ENCODE data around the gene SPTLC2. TPM values are rescaled to one million over a fixed set of nuclear protein-coding genes. Genes with fewer than 3 reads are reported as not detected.
"Not testable (repeated sequence)": the region's sequence is repeated elsewhere in the genome, so short reads cannot be mapped to it uniquely, and the experiment has no call there.

The SPTLC2 gene
- total RNA-seq, 2 donors from 2014 or later: 4.9 to 11.7 TPM

- ATAC-seq (no peak), DNase-seq (no peak)
- Histone ChIP-seq H3K27ac (peak overlapping the region in 1 of 4 donors; percentile 72), H3K9me3 (no peaks in the 10 kb centered on the region), H3K36me3 (replicated peaks in 1 of 2; ENCODE audit: insufficient read depth in 1 of 2, low read depth in 2 of 2) (no peaks in the 10 kb centered on the region), H3K4me1 (peaks cover 9% of the 10 kb centered on the region), H3K27me3 (no peaks in the 10 kb centered on the region), H3K4me3 (no peak overlapping the region)
- 73 to 79% methylated on average over 15 to 16 of the region's 16 CpGs for WGBS, 2 donors
- TF ChIP-seq CTCF (IDR thresholded peaks at IDR 0.05): no peak
- no peak for TF ChIP-seq POLR2A (IDR thresholded peaks at IDR 0.05)
- intact Hi-C loops (cut with DNase I): no loop called here
Measured at GRCh38 chr14:77640756-77641533, 24.5 kb upstream of the SPTLC2 start.

- intact Hi-C loops (cut with DNase I): no loop called here
- Histone ChIP-seq H3K9me3 (no peaks in the 10 kb centered on the region), H3K27me3 (no peaks in the 10 kb centered on the region), H3K27ac (no peak overlapping the region), H3K4me1 (peaks cover 9% of the 10 kb centered on the region), H3K36me3 (replicated peaks in 1 of 2; ENCODE audit: insufficient read depth in 1 of 2, low read depth in 2 of 2) (no peaks in the 10 kb centered on the region), H3K4me3 (no peak overlapping the region)
- no peak for DNase-seq
- no peak for ATAC-seq
- WGBS, 2 donors: 58 to 81% methylated on average over 2 of the region's 2 CpGs
- no peak for TF ChIP-seq CTCF (IDR thresholded peaks at IDR 0.05)
Measured at GRCh38 chr14:77638771-77639171, 22.3 kb upstream of the SPTLC2 start.

- intact Hi-C loops (cut with DNase I); H3K36me3 ChIP-seq (replicated peaks in 1 of 2; ENCODE audit: insufficient read depth in 1 of 2, low read depth in 2 of 2); H3K27me3 ChIP-seq; DNase-seq; H3K27ac ChIP-seq; ATAC-seq; H3K4me3 ChIP-seq; H3K9me3 ChIP-seq; H3K4me1 ChIP-seq: not testable (repeated sequence)
- 64 to 72% methylated on average over 4 of the region's 4 CpGs for WGBS, 2 donors
Measured at GRCh38 chr14:77635869-77636268, 19.4 kb upstream of the SPTLC2 start.

- H3K27ac ChIP-seq; intact Hi-C loops (cut with DNase I); H3K36me3 ChIP-seq (replicated peaks in 1 of 2; ENCODE audit: insufficient read depth in 1 of 2, low read depth in 2 of 2); H3K9me3 ChIP-seq; H3K27me3 ChIP-seq; DNase-seq; H3K4me1 ChIP-seq; ATAC-seq; H3K4me3 ChIP-seq: not testable (repeated sequence)
- 76 to 82% methylated on average over 8 of the region's 8 CpGs for whole genome bisulfite sequencing, 2 donors
Measured at GRCh38 chr14:77635466-77635865, 19.0 kb upstream of the SPTLC2 start.

GRCh38 chr14:77630111-77630510 lies 13.7 kb upstream of the SPTLC2 start:
- TF ChIP-seq CTCF (IDR thresholded peaks at IDR 0.05): no peak
- no peak for TF ChIP-seq POLR2A (IDR thresholded peaks at IDR 0.05)

GRCh38 chr14:77625360-77625759 lies 8.9 kb upstream of the SPTLC2 start:
- no peaks in the 10 kb centered on the region for H3K36me3 ChIP-seq (replicated peaks in 1 of 2; ENCODE audit: insufficient read depth in 1 of 2, low read depth in 2 of 2)
- 61 to 66% methylated on average over 3 of the region's 3 CpGs for WGBS, 2 donors
- intact Hi-C loops (cut with DNase I): no loop called here
- H3K9me3 ChIP-seq: no peaks in the 10 kb centered on the region
- H3K4me3 ChIP-seq: no peak overlapping the region
- TF ChIP-seq CTCF (IDR thresholded peaks at IDR 0.05): no peak
- TF ChIP-seq POLR2A (IDR thresholded peaks at IDR 0.05): no peak
- no peaks in the 10 kb centered on the region for H3K4me1 ChIP-seq
- ATAC-seq (no peak), DNase-seq (no peak)
- no peak overlapping the region for H3K27ac ChIP-seq
- no peaks in the 10 kb centered on the region for H3K27me3 ChIP-seq

More at GRCh38 chr14:77630111-77630510, 13.7 kb upstream of the SPTLC2 start:
- no peak for ATAC-seq
- Histone ChIP-seq H3K9me3 (no peaks in the 10 kb centered on the region), H3K4me3 (no peak overlapping the region), H3K36me3 (replicated peaks in 1 of 2; ENCODE audit: insufficient read depth in 1 of 2, low read depth in 2 of 2) (no peaks in the 10 kb centered on the region), H3K27me3 (no peaks in the 10 kb centered on the region), H3K4me1 (no peaks in the 10 kb centered on the region), H3K27ac (no peak overlapping the region)
- intact Hi-C loops (cut with DNase I): no loop called here
- 58 to 62% methylated on average over 2 of the region's 2 CpGs for WGBS, 2 donors
- no peak for DNase-seq

Data from body of pancreas (tissue), 4 donors.